GM15510 (cell line): ENCODE measurements around the gene STK11IP.

Experiments used
- POLR2A ChIP-seq: IDR thresholded peaks from 3 replicates; pipeline ENCODE4 v1.6.1; 2011; ENCODE audit warnings: borderline replicate concordance; ENCODE audit not compliant: insufficient read length; ENCODE audit errors: extremely low read depth

The STK11IP gene

GRCh38 chr2:219560037-219560892, 37.4 kb upstream of the STK11IP start:
- no peak for TF ChIP-seq POLR2A

GRCh38 chr2:219560893-219561178, 36.8 kb upstream of the STK11IP start:
- TF ChIP-seq POLR2A: no peak

GRCh38 chr2:219561179-219562048, 36.2 kb upstream of the STK11IP start:
- TF ChIP-seq POLR2A: no peak

- TF ChIP-seq POLR2A: no peak
These were observed 35.3 kb upstream of the STK11IP start for GRCh38 chr2:219562049-219563020.

GRCh38 chr2:219563271-219563928, 34.3 kb upstream of the STK11IP start:
- no peak for TF ChIP-seq POLR2A

GRCh38 chr2:219565130-219566080, 32.3 kb upstream of the STK11IP start:
- no peak for TF ChIP-seq POLR2A

GRCh38 chr2:219566640-219567039, 31.0 kb upstream of the STK11IP start:
- no peak for TF ChIP-seq POLR2A

GRCh38 chr2:219567131-219567530, 30.5 kb upstream of the STK11IP start:
- TF ChIP-seq POLR2A: no peak

GRCh38 chr2:219567791-219568361, 29.8 kb upstream of the STK11IP start:
- TF ChIP-seq POLR2A: no peak

GRCh38 chr2:219569041-219569440, 28.6 kb upstream of the STK11IP start:
- TF ChIP-seq POLR2A: no peak

GRCh38 chr2:219569635-219570034, 28.0 kb upstream of the STK11IP start:
- no peak for TF ChIP-seq POLR2A

GRCh38 chr2:219570194-219570923, 27.3 kb upstream of the STK11IP start:
- TF ChIP-seq POLR2A: no peak
